HG03139 (cell line): ENCODE results near the gene KLHL12.

Experiments used
- ATAC-seq: cut with Tn5 transposase; IDR thresholded peaks from one replicate; pipeline ENCODE4 v1.9.1; 2021; ENCODE audit not compliant: unreplicated experiment

KLHL12 gene

GRCh38 chr1:202844259-202844658, 82.8 kb downstream of the KLHL12 start:
- no peak for ATAC-seq

DNA sequence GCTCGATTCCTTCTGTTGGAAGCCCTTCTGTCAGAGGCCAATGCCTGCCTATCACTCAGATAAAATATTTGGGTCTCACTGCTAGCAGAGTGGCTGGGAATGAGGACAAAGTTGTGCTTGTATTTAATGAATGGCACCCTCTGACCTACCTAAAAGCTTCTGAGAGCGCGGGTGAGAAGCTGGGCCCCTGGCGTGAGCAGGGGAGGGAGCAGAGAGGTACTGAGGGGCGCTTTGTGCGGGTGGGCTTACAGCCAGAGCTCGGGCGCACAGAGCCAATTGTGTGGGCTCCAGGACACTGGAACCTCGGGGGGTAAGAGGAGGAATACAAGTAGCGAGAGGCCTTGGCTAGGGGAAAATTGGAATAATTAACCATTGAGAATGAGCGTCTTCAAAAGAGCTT, 84.0 kb downstream of the KLHL12 start:
- ATAC-seq = no peak
